ENCODE results near the gene STK32C.

- TF ChIP-seq CHD2 (IDR thresholded peaks at IDR 0.05; ENCODE audit: borderline replicate concordance, low read depth, low read length) (no peak), STAT3 (IDR thresholded peaks at IDR 0.05; ENCODE audit: low read depth, low read length) (no peak), SUPT20H (IDR thresholded peaks at IDR 0.05; ENCODE audit: borderline replicate concordance, control insufficient read depth, low read depth, low read length) (no peak), ATF2 (IDR thresholded peaks at IDR 0.05; ENCODE audit: low read length) (no peak), CTCF (IDR thresholded peaks at IDR 0.05 in 2 of 3, conservative IDR thresholded peaks at IDR 0.05 in 1 of 3; ENCODE audit: control insufficient read depth in 2 of 3, extremely low read depth in 1 of 3, insufficient read depth in 1 of 3, low read depth in 3 of 3, low read length in 3 of 3) (no peak)
- TF ChIP-seq, protein P1, sequence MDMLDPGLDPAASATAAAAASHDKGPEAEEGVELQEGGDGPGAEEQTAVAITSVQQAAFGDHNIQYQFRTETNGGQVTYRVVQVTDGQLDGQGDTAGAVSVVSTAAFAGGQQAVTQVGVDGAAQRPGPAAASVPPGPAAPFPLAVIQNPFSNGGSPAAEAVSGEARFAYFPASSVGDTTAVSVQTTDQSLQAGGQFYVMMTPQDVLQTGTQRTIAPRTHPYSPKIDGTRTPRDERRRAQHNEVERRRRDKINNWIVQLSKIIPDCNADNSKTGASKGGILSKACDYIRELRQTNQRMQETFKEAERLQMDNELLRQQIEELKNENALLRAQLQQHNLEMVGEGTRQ (IDR thresholded peaks at IDR 0.05; ENCODE audit: borderline replicate concordance, low read depth, low read length), result no peak
- TF ChIP-seq, protein P2, sequence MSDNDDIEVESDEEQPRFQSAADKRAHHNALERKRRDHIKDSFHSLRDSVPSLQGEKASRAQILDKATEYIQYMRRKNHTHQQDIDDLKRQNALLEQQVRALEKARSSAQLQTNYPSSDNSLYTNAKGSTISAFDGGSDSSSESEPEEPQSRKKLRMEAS (IDR thresholded peaks at IDR 0.05; ENCODE audit: low read depth, low read length), result no peak
These were observed 36.6 kb upstream of the STK32C start for GRCh38 chr10:132344386-132344785.

All from GM12878 (cell line).